ENCODE measurements around the gene CTDSP2. TPM values are rescaled to one million over a fixed set of nuclear protein-coding genes. Genes with fewer than 3 reads are reported as not detected.
"Not testable (repeated sequence)": the region's sequence is repeated elsewhere in the genome, so short reads cannot be mapped to it uniquely, and the experiment has no call there.

Gene CTDSP2
- total RNA-seq, 1 donor from 2014 or later: 114 TPM

- peak; percentile 92 for DNase-seq
Measured at GRCh38 chr12:57852620-57853500, 6.3 kb upstream of the CTDSP2 start.

GRCh38 chr12:57852200-57852599 is 5.7 kb upstream of the CTDSP2 start:
- DNase-seq: no peak

- no peak for DNase-seq
Measured at GRCh38 chr12:57851552-57851951, 5.0 kb upstream of the CTDSP2 start.

GRCh38 chr12:57850854-57851430 is 4.4 kb upstream of the CTDSP2 start:
- DNase-seq: no peak

GRCh38 chr12:57849447-57849846 is 2.9 kb upstream of the CTDSP2 start:
- DNase-seq: not testable (repeated sequence)

- no peak for DNase-seq
Measured at GRCh38 chr12:57849035-57849434, 2.5 kb upstream of the CTDSP2 start.

GRCh38 chr12:57848208-57848607 is 1.7 kb upstream of the CTDSP2 start:
- no peak for DNase-seq

- no peak for DNase-seq
Measured at GRCh38 chr12:57846285-57846576, 298 bp downstream of the CTDSP2 start.

GRCh38 chr12:57845478-57846284 is 848 bp downstream of the CTDSP2 start:
- DNase-seq: peak; percentile 85

GRCh38 chr12:57844709-57845477 is 1.6 kb downstream of the CTDSP2 start:
- peak; percentile 63 for DNase-seq

GRCh38 chr12:57842342-57843294 is 3.9 kb downstream of the CTDSP2 start:
- no peak for DNase-seq

GRCh38 chr12:57841445-57841844 is 5.1 kb downstream of the CTDSP2 start:
- DNase-seq: no peak

GRCh38 chr12:57840726-57841125 is 5.8 kb downstream of the CTDSP2 start:
- peak; percentile 71 for DNase-seq

- DNase-seq: no peak
Measured at GRCh38 chr12:57839996-57840395, 6.5 kb downstream of the CTDSP2 start.

GRCh38 chr12:57838594-57839302 is 7.8 kb downstream of the CTDSP2 start:
- no peak for DNase-seq

GRCh38 chr12:57837864-57838562 is 8.5 kb downstream of the CTDSP2 start:
- peak; percentile 78 for DNase-seq

GRCh38 chr12:57836442-57837375 is 9.8 kb downstream of the CTDSP2 start:
- DNase-seq: peak; percentile 94
